Measurements from ENCODE around the gene ARHGAP26.

GRCh38 chr5:143229896-143230675 lies 459.9 kb downstream of the ARHGAP26 start:
- TF ChIP-seq CTCF (optimal IDR thresholded peaks at IDR 0.05 in 1 of 3, IDR thresholded peaks at IDR 0.05 in 1 of 3, conservative IDR thresholded peaks at IDR 0.05 in 1 of 3; ENCODE audit: extremely low read depth in 1 of 3, insufficient read depth in 2 of 3, low read length in 3 of 3): no peak
- no peak for TF ChIP-seq EZH2 (IDR thresholded peaks at IDR 0.05; ENCODE audit: low read length)

Measured in keratinocyte (primary cell).